Bronchial epithelial cell (primary cell): ENCODE results near the gene PCNX2. TPM values are rescaled to one million over a fixed set of nuclear protein-coding genes. Genes with fewer than 3 reads are reported as not detected.

ENCODE experiments used
- DNase-seq: peaks from one replicate; pipeline ENCODE4 v3.0.0-alpha.2; 2010; ENCODE audit warnings: low read depth
- FAIRE-seq: peaks from 2 replicates; lab custom pipeline; 2011; peaks lifted over from hg19 to GRCh38; lab: Jason Lieb, UNC
- H3K27me3 ChIP-seq: 2 replicates; pipeline ENCODE4 v1.5.1; 2011; ENCODE audit warnings: low read length; ENCODE audit not compliant: control insufficient read depth, insufficient read depth
- H3K36me3 ChIP-seq: 2 replicates; pipeline ENCODE4 v1.5.1; 2011; ENCODE audit warnings: low read length; ENCODE audit not compliant: control insufficient read depth, insufficient read depth
- H3K4me3 ChIP-seq: 2 replicates; pipeline ENCODE4 v1.5.1; 2011; ENCODE audit warnings: mild to moderate bottlenecking, low read depth, low read length, control low read depth
- total RNA-seq: library from RNA; depleted of rRNA; stranded (reverse); fragments of >200 nt; gene quantifications from 2 replicates; pipeline ENCODE4 v1.2.1, GENCODE V29; 2014
- TF ChIP-seq, protein P1 (sequence below): IDR thresholded peaks from 2 replicates; pipeline ENCODE4 v1.5.1; 2011; ENCODE audit warnings: mild to moderate bottlenecking, moderate library complexity, low read length, control low read depth, inconsistent platforms; ENCODE audit not compliant: insufficient read depth, severe bottlenecking

PCNX2 gene
- total RNA-seq, 1 donor from 2014 or later = 30.3 TPM

DNA sequence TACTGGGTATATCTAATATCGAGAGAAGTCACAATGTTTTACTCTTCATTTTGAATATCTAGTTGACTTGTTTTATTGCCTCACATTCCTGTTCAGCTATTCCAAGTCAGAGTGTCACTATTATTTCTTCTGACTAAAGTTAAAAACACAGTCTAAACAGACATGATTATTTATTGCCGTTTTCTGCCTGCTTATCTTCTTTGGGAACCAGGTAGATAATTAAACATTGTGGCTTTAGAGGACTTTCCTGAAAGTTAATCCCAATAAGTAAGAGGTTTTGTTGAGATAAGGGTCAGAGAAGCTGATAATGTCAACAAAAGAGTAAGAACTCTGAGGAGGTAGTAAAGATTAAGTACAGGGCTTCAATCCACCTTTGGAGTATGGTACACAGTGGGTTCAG, 53.8 kb downstream of the PCNX2 start:
- Histone ChIP-seq H3K27me3 (no peaks in the 10 kb centered on the region), H3K4me3 (no peak overlapping the region), H3K36me3 (peaks cover 1% of the 10 kb centered on the region)
- FAIRE-seq (no peak), DNase-seq (no peak)
- TF ChIP-seq, protein P1, sequence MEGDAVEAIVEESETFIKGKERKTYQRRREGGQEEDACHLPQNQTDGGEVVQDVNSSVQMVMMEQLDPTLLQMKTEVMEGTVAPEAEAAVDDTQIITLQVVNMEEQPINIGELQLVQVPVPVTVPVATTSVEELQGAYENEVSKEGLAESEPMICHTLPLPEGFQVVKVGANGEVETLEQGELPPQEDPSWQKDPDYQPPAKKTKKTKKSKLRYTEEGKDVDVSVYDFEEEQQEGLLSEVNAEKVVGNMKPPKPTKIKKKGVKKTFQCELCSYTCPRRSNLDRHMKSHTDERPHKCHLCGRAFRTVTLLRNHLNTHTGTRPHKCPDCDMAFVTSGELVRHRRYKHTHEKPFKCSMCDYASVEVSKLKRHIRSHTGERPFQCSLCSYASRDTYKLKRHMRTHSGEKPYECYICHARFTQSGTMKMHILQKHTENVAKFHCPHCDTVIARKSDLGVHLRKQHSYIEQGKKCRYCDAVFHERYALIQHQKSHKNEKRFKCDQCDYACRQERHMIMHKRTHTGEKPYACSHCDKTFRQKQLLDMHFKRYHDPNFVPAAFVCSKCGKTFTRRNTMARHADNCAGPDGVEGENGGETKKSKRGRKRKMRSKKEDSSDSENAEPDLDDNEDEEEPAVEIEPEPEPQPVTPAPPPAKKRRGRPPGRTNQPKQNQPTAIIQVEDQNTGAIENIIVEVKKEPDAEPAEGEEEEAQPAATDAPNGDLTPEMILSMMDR = no peak

DNA sequence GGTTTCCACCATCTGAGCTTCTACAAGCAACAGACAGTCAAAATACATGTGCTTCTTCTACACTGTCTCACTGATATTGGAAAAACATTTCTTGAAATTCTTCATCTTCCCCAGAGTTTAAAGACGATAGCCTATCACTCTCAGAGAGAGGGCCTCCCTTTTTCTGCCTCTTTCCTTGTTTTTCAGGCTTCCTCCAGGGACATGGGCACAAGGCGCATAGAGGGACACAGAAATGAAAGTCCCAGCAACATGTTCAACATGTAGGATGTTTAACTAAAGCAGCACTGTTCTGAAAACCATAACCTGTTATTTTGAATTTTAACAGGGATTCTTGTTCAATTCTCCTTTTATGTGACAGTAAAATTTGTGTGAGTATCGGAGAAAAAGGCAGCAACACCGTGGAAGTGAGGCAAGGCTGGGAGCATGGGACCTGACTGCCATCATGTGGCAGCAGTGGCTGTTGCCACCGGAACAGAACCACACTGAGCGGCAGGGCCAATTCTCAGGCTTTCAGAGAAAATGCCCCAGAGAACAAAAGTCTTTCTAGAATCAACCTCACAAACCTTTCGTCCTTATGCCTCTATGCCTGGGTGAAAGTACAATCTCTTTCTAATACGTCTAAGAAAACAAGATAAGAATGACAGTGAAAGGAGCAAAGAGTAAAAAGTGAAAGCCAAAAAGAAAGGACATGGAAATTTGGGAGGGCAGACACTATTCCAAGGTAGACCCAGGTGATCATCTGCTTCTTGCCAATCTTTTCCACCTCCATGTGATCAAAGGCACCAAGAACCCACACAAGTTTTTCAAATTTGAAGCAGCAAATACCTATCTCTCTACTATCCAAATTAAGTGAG, 54.5 kb downstream of the PCNX2 start:
- no peak for FAIRE-seq
- Histone ChIP-seq H3K27me3 (no peaks in the 10 kb centered on the region), H3K36me3 (peaks cover 1% of the 10 kb centered on the region), H3K4me3 (no peak overlapping the region)
- DNase-seq = peak; percentile 31
- TF ChIP-seq, protein P1 = peak; percentile 94

DNA sequence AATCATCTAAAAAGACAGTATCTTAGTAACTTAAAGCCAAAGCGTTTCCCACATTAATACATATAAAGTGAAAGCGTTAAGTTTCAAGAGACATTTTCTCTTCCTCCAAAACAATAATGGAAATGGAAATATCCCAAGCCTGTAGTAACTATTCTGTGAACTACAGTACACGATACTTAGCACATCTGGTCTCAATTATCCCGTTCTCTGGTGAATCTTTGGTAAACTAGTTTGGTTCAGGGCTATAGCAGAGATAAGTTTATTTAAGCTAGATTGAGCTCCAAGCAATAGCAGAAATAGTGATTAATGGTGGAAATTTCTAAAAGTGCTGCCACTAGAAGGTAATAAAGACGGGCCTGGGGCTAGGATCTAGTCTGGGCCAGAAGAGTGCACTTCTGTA, 55.2 kb downstream of the PCNX2 start:
- no peaks in the 10 kb centered on the region for H3K27me3 ChIP-seq
- TF ChIP-seq, protein P1 = no peak
- H3K36me3 ChIP-seq = peaks cover 1% of the 10 kb centered on the region
- H3K4me3 ChIP-seq = no peak overlapping the region
- DNase-seq (no peak), FAIRE-seq (no peak)

DNA sequence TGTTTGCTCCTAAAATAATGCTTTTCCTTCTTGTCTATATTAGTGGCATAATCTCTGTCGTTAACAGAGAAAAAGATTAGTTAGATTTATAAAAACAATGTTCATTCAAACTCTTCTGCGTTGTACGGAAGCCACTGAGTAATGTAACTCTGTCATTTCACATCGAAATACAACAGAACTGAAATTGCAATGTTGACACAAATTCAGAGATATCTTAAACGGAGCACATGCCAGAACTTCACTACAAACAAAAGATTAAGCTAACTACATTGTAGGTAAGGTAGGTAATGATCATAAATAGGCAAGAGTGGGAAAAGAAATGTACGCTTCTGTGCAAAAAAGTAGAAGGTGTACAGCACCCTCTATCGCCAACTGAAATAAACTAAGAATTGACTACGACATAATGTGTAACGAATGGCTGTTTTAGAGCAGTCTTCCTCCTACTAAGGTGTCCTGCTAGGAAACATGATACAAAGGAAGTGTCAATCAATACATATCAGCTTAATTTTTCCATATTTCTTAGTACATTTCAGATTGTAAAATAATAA, 56.6 kb downstream of the PCNX2 start:
- no peak overlapping the region for H3K4me3 ChIP-seq
- TF ChIP-seq, protein P1 = no peak
- no peaks in the 10 kb centered on the region for H3K27me3 ChIP-seq
- FAIRE-seq = no peak
- DNase-seq = no peak
- peaks cover 2% of the 10 kb centered on the region for H3K36me3 ChIP-seq

DNA sequence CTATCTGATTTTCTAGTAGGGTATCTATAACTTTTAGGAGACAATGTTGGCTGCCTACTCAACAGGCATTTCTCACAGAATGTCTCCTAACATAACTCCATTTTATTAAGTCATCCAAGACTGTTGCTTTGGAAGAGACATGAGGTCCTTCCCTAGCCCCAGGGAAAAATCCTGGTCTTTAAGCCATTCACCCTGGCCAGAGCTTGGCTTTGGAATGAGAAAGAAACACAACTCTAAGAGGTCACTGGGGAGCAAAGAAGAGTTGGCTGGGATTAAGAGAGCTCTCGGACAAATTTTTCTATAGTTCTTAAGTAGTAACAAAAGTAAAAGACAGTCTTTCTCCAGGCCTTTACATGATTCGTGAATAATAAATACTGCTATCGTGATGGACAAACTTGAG, 57.9 kb downstream of the PCNX2 start:
- H3K27me3 ChIP-seq = no peaks in the 10 kb centered on the region
- no peak overlapping the region for H3K4me3 ChIP-seq
- FAIRE-seq (no peak), DNase-seq (no peak)
- peaks cover 2% of the 10 kb centered on the region for H3K36me3 ChIP-seq
- TF ChIP-seq, protein P1 = no peak
